Activated naive CD8-positive, alpha-beta T cell treated with anti-CD3 and anti-CD28 coated beads for 36 hours (primary cell): ENCODE data around the gene KPNA5. TPM values are rescaled to one million over a fixed set of nuclear protein-coding genes. Genes with fewer than 3 reads are reported as not detected.
"Not testable (repeated sequence)": the region's sequence is repeated elsewhere in the genome, so short reads cannot be mapped to it uniquely, and the experiment has no call there.

Experiments used
- DNase-seq: peaks from one replicate; pipeline ENCODE4 v3.0.0; 2021
- H3K27ac Mint-ChIP-seq: one replicate; pipeline ENCODE4 v1.8.0; 2022; ENCODE audit warnings: mild to moderate bottlenecking, moderate library complexity, mixed read lengths
- H3K27me3 Mint-ChIP-seq: one replicate; pipeline ENCODE4 v1.8.0; 2022; ENCODE audit warnings: mild to moderate bottlenecking, mixed read lengths
- H3K36me3 Mint-ChIP-seq: one replicate; pipeline ENCODE4 v1.8.0; 2021; ENCODE audit warnings: mild to moderate bottlenecking, mixed read lengths
- H3K4me1 Mint-ChIP-seq: one replicate; pipeline ENCODE4 v1.8.0; 2021; ENCODE audit warnings: mixed read lengths
- H3K4me3 Mint-ChIP-seq: one replicate; pipeline ENCODE4 v1.8.0; 2022; ENCODE audit warnings: mild to moderate bottlenecking, moderate library complexity, mixed read lengths
- H3K9me3 Mint-ChIP-seq: one replicate; pipeline ENCODE4 v1.8.0; 2022; ENCODE audit warnings: mixed read lengths
- total RNA-seq, 2 experiments: library from RNA; stranded (reverse); gene quantifications; one replicate each; pipeline ENCODE4 v1.2.3, GENCODE V29; 2021

Gene KPNA5
- total RNA-seq, 2 experiments from 2014 or later = 9.0 to 11.5 TPM

DNA sequence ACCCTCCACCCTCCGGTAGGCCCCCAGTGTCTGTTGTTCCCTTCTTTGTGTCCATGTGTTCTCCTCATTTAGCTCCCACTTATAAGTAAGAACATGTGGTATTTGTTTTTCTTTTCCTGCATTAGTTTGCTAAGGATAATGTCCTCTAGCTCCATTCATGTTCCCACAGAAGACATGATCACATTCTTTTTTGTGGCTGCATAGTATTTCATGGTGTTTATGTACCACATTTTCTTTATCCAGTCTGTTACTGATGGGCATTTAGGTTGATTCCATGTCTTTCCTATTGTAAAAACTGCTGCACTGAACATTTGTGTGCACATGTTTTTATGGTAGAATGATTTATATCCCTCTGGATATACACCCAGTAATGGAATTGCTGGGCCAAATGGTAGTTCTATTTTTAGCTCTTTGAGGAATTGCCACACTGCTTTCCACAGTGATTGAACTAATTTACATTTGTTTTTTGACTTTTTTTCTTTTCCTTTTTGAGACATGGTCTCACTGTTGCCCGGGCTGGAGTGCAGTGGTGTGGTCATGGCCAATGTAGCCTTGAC, 4.5 kb downstream of the KPNA5 start:
- Mint-ChIP-seq H3K27me3 (no peaks in the 10 kb centered on the region), H3K27ac (no peak overlapping the region), H3K36me3 (peaks cover 35% of the 10 kb centered on the region), H3K9me3 (peaks cover 3% of the 10 kb centered on the region), H3K4me3 (no peak overlapping the region), H3K4me1 (peaks cover 40% of the 10 kb centered on the region)
- no peak for DNase-seq

- H3K9me3 Mint-ChIP-seq, H3K4me3 Mint-ChIP-seq, H3K27me3 Mint-ChIP-seq, DNase-seq, H3K27ac Mint-ChIP-seq: not testable (repeated sequence)
- Mint-ChIP-seq H3K36me3 (peaks cover 38% of the 10 kb centered on the region), H3K4me1 (peaks cover 42% of the 10 kb centered on the region)
Observed at GRCh38 chr6:116686475-116687101, 5.6 kb downstream of the KPNA5 start.

DNA sequence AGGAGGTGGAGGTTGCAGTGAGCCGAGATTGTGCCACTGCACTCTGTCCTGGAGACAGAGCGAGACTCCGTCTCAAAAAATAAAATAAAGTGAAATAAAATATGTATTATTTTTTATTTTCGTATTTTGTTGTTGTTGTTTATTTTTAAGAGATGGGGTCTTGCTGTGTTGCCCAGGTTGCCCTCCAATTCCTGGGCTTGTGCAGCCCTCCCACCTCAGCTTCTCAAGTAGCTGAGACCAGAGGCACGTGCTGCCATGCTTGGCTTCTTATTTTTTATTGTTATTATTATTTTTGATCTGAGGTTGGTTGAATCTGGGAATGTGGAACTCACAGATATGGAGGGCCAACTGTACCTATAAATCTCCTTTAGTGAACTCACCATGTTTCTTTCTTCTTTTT, 10.1 kb downstream of the KPNA5 start:
- H3K36me3 Mint-ChIP-seq = peaks cover 35% of the 10 kb centered on the region
- H3K27ac Mint-ChIP-seq = no peak overlapping the region
- H3K9me3 Mint-ChIP-seq = peaks cover 2% of the 10 kb centered on the region
- H3K4me3 Mint-ChIP-seq = no peak overlapping the region
- no peaks in the 10 kb centered on the region for H3K27me3 Mint-ChIP-seq
- no peak for DNase-seq
- H3K4me1 Mint-ChIP-seq = peaks cover 40% of the 10 kb centered on the region

DNA sequence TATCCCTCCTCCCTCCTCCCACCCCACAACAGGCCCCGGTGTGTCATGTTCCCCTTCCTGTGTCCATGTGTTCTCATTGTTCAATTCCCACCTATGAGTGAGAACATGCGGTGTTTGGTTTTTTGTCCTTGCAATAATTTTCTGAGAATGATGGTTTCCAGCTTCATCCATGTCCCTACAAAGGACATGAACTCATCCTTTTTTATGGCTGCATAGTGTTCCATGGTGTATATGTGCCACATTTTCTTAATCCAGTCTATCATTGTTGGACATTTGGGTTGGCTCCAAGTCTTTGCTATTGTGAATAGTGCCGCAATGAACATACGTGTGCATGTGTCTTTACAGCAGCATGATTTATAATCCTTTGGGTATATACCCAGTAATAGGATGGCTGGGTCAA, 11.9 kb downstream of the KPNA5 start:
- DNase-seq, H3K27ac Mint-ChIP-seq, H3K9me3 Mint-ChIP-seq, H3K27me3 Mint-ChIP-seq, H3K4me3 Mint-ChIP-seq: not testable (repeated sequence)
- Mint-ChIP-seq H3K36me3 (peaks cover 36% of the 10 kb centered on the region), H3K4me1 (peaks cover 36% of the 10 kb centered on the region)

DNA sequence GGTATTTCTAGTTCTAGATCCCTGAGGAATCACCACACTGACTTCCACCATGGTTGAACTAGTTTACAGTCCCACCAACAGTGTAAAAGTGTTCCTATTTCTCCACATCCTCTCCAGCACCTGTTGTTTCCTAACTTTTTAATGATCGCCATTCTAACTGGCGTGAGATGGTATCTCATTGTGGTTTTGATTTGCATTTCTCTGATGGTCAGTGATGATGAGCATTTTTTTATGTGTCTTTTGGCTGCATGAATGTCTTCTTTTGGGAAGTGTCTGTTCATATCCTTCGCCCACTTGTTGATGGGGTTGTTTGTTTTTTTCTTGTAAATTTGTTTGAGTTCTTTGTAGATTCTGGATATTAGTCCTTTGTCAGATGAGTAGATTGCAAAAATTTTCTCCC, 12.3 kb downstream of the KPNA5 start:
- peaks cover 32% of the 10 kb centered on the region for H3K4me1 Mint-ChIP-seq
- not testable (repeated sequence) for DNase-seq, H3K27ac Mint-ChIP-seq, H3K9me3 Mint-ChIP-seq, H3K27me3 Mint-ChIP-seq, H3K4me3 Mint-ChIP-seq
- H3K36me3 Mint-ChIP-seq = peaks cover 36% of the 10 kb centered on the region

DNA sequence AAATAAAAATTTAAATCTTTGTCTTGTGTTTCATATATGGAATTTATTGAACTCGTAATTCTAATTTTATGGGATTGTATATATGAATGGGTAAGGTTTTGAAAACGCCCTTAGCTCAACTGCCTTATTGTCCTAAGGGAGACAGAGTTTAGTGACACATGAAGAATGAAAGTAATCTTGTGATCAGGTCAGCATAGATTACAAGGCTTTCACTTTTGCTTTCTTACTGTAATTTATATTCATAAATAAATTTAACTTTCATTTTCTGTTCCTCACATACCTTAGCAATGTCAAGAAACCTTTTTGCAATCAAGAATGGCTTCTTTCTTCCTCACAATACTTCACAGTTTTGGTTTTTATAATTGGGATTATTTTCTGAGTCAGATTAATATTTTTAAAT, 14.4 kb downstream of the KPNA5 start:
- DNase-seq = no peak
- no peak overlapping the region for H3K27ac Mint-ChIP-seq
- no peaks in the 10 kb centered on the region for H3K27me3 Mint-ChIP-seq
- H3K36me3 Mint-ChIP-seq = peaks cover 47% of the 10 kb centered on the region
- H3K4me1 Mint-ChIP-seq = peaks cover 32% of the 10 kb centered on the region
- H3K4me3 Mint-ChIP-seq = no peak overlapping the region
- H3K9me3 Mint-ChIP-seq = peaks cover 2% of the 10 kb centered on the region

DNA sequence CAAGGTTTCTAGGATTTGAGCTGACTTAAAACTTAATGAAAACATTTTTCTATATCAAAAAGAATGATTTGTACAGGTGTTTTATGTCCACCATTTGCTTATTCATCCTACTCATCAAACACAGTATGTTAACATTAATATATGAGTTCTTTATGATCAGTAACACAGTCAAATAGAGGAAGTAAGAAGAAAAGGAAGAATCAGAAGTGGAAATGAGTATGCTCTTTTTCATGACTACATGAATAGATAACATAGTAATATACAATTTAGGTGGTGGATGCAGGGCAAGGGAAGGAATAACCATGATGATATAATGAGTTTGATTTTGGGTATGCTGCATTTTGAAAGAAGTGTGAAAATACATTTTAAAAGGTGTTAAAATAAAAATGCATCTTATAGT, 16.5 kb downstream of the KPNA5 start:
- H3K4me1 Mint-ChIP-seq = peaks cover 30% of the 10 kb centered on the region
- no peak overlapping the region for H3K4me3 Mint-ChIP-seq
- peaks cover 48% of the 10 kb centered on the region for H3K36me3 Mint-ChIP-seq
- no peak for DNase-seq
- H3K27ac Mint-ChIP-seq = peak overlapping the region; percentile 0
- H3K27me3 Mint-ChIP-seq = no peaks in the 10 kb centered on the region
- peaks cover 2% of the 10 kb centered on the region for H3K9me3 Mint-ChIP-seq

DNA sequence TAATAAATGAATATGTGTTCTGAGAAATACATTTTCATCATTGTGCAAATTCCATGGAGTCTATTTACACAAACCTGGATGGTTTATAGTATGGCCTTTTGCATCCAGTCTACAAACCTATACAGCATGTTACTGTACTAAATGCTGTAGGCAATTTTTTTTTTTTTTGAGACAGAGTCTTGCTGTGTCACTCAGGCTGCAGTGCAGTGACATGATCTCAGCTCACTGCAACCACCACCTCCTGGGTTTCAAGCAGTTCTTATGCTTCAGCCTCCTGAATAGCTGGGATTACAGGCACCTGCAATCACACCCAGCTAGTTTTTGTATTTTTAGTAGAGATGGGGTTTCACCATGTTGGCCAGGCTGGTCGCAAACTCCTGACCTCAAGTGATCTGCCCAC, 22.9 kb downstream of the KPNA5 start:
- H3K4me3 Mint-ChIP-seq, H3K9me3 Mint-ChIP-seq, H3K27me3 Mint-ChIP-seq, H3K27ac Mint-ChIP-seq, H3K4me1 Mint-ChIP-seq, DNase-seq: not testable (repeated sequence)
- H3K36me3 Mint-ChIP-seq = peaks cover 31% of the 10 kb centered on the region

- DNase-seq = no peak
- Mint-ChIP-seq H3K9me3 (no peaks in the 10 kb centered on the region), H3K27ac (no peak overlapping the region), H3K36me3 (peaks cover 29% of the 10 kb centered on the region), H3K4me1 (peaks cover 2% of the 10 kb centered on the region), H3K4me3 (no peak overlapping the region), H3K27me3 (no peaks in the 10 kb centered on the region)
Observed at GRCh38 chr6:116705917-116706316, 24.9 kb downstream of the KPNA5 start.

GRCh38 chr6:116714296-116714695, 33.3 kb downstream of the KPNA5 start:
- Mint-ChIP-seq H3K9me3 (no peaks in the 10 kb centered on the region), H3K36me3 (peaks cover 43% of the 10 kb centered on the region), H3K27ac (no peak overlapping the region), H3K4me3 (no peak overlapping the region), H3K27me3 (no peaks in the 10 kb centered on the region), H3K4me1 (peaks cover 12% of the 10 kb centered on the region)
- DNase-seq = no peak

DNA sequence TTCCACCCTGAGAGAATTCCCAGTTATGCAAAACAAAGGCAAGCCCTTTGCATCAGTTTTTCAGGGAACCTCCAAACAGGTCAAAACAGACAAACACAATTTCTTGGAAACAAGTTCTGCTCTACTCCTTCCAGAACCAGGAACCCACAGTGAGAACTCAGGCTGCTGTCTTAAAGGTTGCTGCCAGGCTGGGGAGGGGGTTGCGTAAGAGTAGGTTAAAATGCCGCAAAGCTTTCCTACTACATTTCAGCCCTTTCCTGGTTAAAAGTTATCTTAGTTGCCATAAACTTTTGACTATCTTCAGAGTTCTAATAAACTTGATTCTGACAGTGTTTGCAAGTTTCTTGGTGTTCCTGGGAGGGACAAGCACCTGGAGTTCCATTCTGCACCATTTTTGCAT, 33.8 kb downstream of the KPNA5 start:
- Mint-ChIP-seq H3K36me3 (peaks cover 40% of the 10 kb centered on the region), H3K27me3 (no peaks in the 10 kb centered on the region), H3K27ac (no peak overlapping the region), H3K4me1 (peaks cover 12% of the 10 kb centered on the region), H3K9me3 (no peaks in the 10 kb centered on the region), H3K4me3 (no peak overlapping the region)
- no peak for DNase-seq

GRCh38 chr6:116726947-116727346, 45.9 kb downstream of the KPNA5 start:
- DNase-seq = no peak
- no peaks in the 10 kb centered on the region for H3K4me1 Mint-ChIP-seq
- no peaks in the 10 kb centered on the region for H3K9me3 Mint-ChIP-seq
- peaks cover 41% of the 10 kb centered on the region for H3K36me3 Mint-ChIP-seq
- H3K27ac Mint-ChIP-seq = no peak overlapping the region
- H3K4me3 Mint-ChIP-seq = no peak overlapping the region
- no peaks in the 10 kb centered on the region for H3K27me3 Mint-ChIP-seq

GRCh38 chr6:116730513-116730912, 49.5 kb downstream of the KPNA5 start:
- peaks cover 44% of the 10 kb centered on the region for H3K36me3 Mint-ChIP-seq
- no peak overlapping the region for H3K4me3 Mint-ChIP-seq
- no peaks in the 10 kb centered on the region for H3K4me1 Mint-ChIP-seq

GRCh38 chr6:116737004-116737403, 56.0 kb downstream of the KPNA5 start:
- DNase-seq = no peak
- H3K27me3 Mint-ChIP-seq = no peaks in the 10 kb centered on the region

More at GRCh38 chr6:116730513-116730912, 49.5 kb downstream of the KPNA5 start:
- H3K27ac Mint-ChIP-seq = no peak overlapping the region
- H3K27me3 Mint-ChIP-seq = no peaks in the 10 kb centered on the region
- no peak for DNase-seq
- H3K9me3 Mint-ChIP-seq = peaks cover 2% of the 10 kb centered on the region

GRCh38 chr6:116740486-116740885, 59.5 kb downstream of the KPNA5 start:
- H3K9me3 Mint-ChIP-seq = peaks cover 39% of the 10 kb centered on the region
- not testable (repeated sequence) for H3K4me3 Mint-ChIP-seq, H3K27me3 Mint-ChIP-seq, H3K4me1 Mint-ChIP-seq, DNase-seq, H3K27ac Mint-ChIP-seq
- H3K36me3 Mint-ChIP-seq = peaks cover 27% of the 10 kb centered on the region

More at GRCh38 chr6:116737004-116737403, 56.0 kb downstream of the KPNA5 start:
- Mint-ChIP-seq H3K27ac (no peak overlapping the region), H3K36me3 (peaks cover 42% of the 10 kb centered on the region), H3K9me3 (peaks cover 26% of the 10 kb centered on the region), H3K4me3 (no peak overlapping the region), H3K4me1 (no peaks in the 10 kb centered on the region)

DNA sequence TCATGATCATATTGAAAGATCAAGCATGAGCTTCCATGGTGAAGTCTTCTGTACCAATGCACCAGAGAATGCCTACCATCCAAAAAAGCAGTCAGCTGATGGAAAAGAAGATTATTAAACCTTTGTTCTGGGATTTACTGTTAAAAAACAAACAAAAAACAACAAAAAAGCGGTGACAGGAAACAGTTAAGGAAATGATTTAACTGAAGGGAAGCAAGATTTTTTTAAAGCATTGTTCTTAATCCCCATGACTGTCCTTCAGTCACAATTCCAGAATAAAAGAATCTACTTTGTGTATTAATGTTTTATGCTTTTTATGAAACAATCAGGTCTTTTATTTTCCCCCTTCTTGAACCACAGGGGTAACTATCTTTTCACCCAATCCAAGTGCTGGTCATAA, 60.6 kb downstream of the KPNA5 start:
- H3K4me1 Mint-ChIP-seq = no peaks in the 10 kb centered on the region
- no peaks in the 10 kb centered on the region for H3K27me3 Mint-ChIP-seq
- no peak overlapping the region for H3K27ac Mint-ChIP-seq
- no peak overlapping the region for H3K4me3 Mint-ChIP-seq
- peaks cover 35% of the 10 kb centered on the region for H3K9me3 Mint-ChIP-seq
- peaks cover 18% of the 10 kb centered on the region for H3K36me3 Mint-ChIP-seq
- DNase-seq = no peak
